Activated T-helper 17 cell treated with anti-CD3 and anti-CD28 coated beads, Interleukin-2, amount 50 U/mL, for 72 hours (primary cell): ENCODE data around the gene KHK. TPM values are rescaled to one million over a fixed set of nuclear protein-coding genes. Genes with fewer than 3 reads are reported as not detected.
A peak's percentile ranks its signal among the peaks of the same experiment; 100 is the strongest.
"Not testable (repeated sequence)": the region's sequence is repeated elsewhere in the genome, so short reads cannot be mapped to it uniquely, and the experiment has no call there.

Experiments
- ATAC-seq: fragments of 150-1000 bp; cut with Tn5 transposase; replicated peaks from 2 replicates; pipeline ENCODE4 v1.10.0; 2021; ENCODE audit warnings: mild to moderate bottlenecking, moderate library complexity
- H3K27ac Mint-ChIP-seq: one replicate; pipeline ENCODE4 v1.8.0; 2022; ENCODE audit warnings: mixed read lengths
- H3K27me3 Mint-ChIP-seq: one replicate; pipeline ENCODE4 v1.8.0; 2022; ENCODE audit warnings: mixed read lengths
- H3K36me3 Mint-ChIP-seq: one replicate; pipeline ENCODE4 v1.8.0; 2022; ENCODE audit warnings: low read depth, mild to moderate bottlenecking, mixed read lengths
- H3K4me1 Mint-ChIP-seq: one replicate; pipeline ENCODE4 v1.8.0; 2022; ENCODE audit warnings: mixed read lengths
- H3K4me3 Mint-ChIP-seq: one replicate; pipeline ENCODE4 v1.8.0; 2022; ENCODE audit warnings: mild to moderate bottlenecking, mixed read lengths
- H3K9me3 Mint-ChIP-seq: one replicate; pipeline ENCODE4 v1.8.0; 2022; ENCODE audit warnings: mixed read lengths
- total RNA-seq, 2 donors: library from RNA; stranded (reverse); gene quantifications; one replicate each; pipeline ENCODE4 v1.2.3, GENCODE V29; 2022

The KHK gene
- total RNA-seq, 2 donors from 2014 or later = 5.9 to 10.5 TPM

GRCh38 chr2:27071990-27072830, 14.4 kb upstream of the KHK start:
- peak overlapping the region; percentile 93 for H3K27ac Mint-ChIP-seq
- no peaks in the 10 kb centered on the region for H3K27me3 Mint-ChIP-seq
- no peaks in the 10 kb centered on the region for H3K9me3 Mint-ChIP-seq
- peak; percentile 31 for ATAC-seq
- H3K4me1 Mint-ChIP-seq = peaks cover 34% of the 10 kb centered on the region
- peaks cover 41% of the 10 kb centered on the region for H3K36me3 Mint-ChIP-seq
- H3K4me3 Mint-ChIP-seq = peak overlapping the region; percentile 97

- Mint-ChIP-seq H3K27me3 (no peaks in the 10 kb centered on the region), H3K36me3 (peaks cover 34% of the 10 kb centered on the region), H3K4me1 (peaks cover 34% of the 10 kb centered on the region), H3K4me3 (peak overlapping the region; percentile 97), H3K9me3 (no peaks in the 10 kb centered on the region), H3K27ac (peak overlapping the region; percentile 93)
- ATAC-seq = no peak
These were observed 13.7 kb upstream of the KHK start for GRCh38 chr2:27072920-27073319.

GRCh38 chr2:27073782-27074181, 12.8 kb upstream of the KHK start:
- H3K4me3 Mint-ChIP-seq = peak overlapping the region; percentile 97
- peaks cover 33% of the 10 kb centered on the region for H3K4me1 Mint-ChIP-seq
- peaks cover 26% of the 10 kb centered on the region for H3K36me3 Mint-ChIP-seq
- H3K27ac Mint-ChIP-seq = peak overlapping the region; percentile 70
- H3K27me3 Mint-ChIP-seq = no peaks in the 10 kb centered on the region
- H3K9me3 Mint-ChIP-seq = no peaks in the 10 kb centered on the region
- no peak for ATAC-seq

- ATAC-seq = no peak
- Mint-ChIP-seq H3K9me3 (no peaks in the 10 kb centered on the region), H3K4me3 (peak overlapping the region; percentile 11), H3K27ac (peak overlapping the region; percentile 20), H3K4me1 (peaks cover 22% of the 10 kb centered on the region), H3K36me3 (peaks cover 14% of the 10 kb centered on the region), H3K27me3 (no peaks in the 10 kb centered on the region)
These were observed 11.6 kb upstream of the KHK start for GRCh38 chr2:27074738-27075565.

GRCh38 chr2:27075566-27075871, 11.1 kb upstream of the KHK start:
- not testable (repeated sequence) for H3K36me3 Mint-ChIP-seq, ATAC-seq, H3K27me3 Mint-ChIP-seq, H3K9me3 Mint-ChIP-seq
- Mint-ChIP-seq H3K27ac (peak overlapping the region; percentile 20), H3K4me3 (peak overlapping the region; percentile 11), H3K4me1 (peaks cover 22% of the 10 kb centered on the region)

- Mint-ChIP-seq H3K4me3 (peak overlapping the region; percentile 17), H3K27ac (peak overlapping the region; percentile 29), H3K9me3 (no peaks in the 10 kb centered on the region), H3K36me3 (peaks cover under 1% of the 10 kb centered on the region), H3K27me3 (no peaks in the 10 kb centered on the region), H3K4me1 (peaks cover 28% of the 10 kb centered on the region)
- ATAC-seq = no peak
These were observed 10.2 kb upstream of the KHK start for GRCh38 chr2:27076323-27076722.

GRCh38 chr2:27077231-27077630, 9.3 kb upstream of the KHK start:
- no peaks in the 10 kb centered on the region for H3K36me3 Mint-ChIP-seq
- H3K9me3 Mint-ChIP-seq = no peaks in the 10 kb centered on the region
- no peak for ATAC-seq
- no peak overlapping the region for H3K4me3 Mint-ChIP-seq
- H3K27ac Mint-ChIP-seq = peak overlapping the region; percentile 53
- peaks cover 30% of the 10 kb centered on the region for H3K4me1 Mint-ChIP-seq
- H3K27me3 Mint-ChIP-seq = no peaks in the 10 kb centered on the region

- H3K4me1 Mint-ChIP-seq = peaks cover 28% of the 10 kb centered on the region
- H3K4me3 Mint-ChIP-seq = no peak within 1 kb of the TSS
These were observed 8.0 kb upstream of the KHK start, which contains the start of gene EMILIN1 for GRCh38 chr2:27078267-27079194. EMILIN1 (plus strand) TSS chr2:27078615; CDS start chr2:27079066, 451 bp downstream.

GRCh38 chr2:27079233-27080139, 7.1 kb upstream of the KHK start:
- H3K27me3 Mint-ChIP-seq = no peaks in the 10 kb centered on the region
- H3K27ac Mint-ChIP-seq = peak overlapping the region; percentile 89
- H3K4me1 Mint-ChIP-seq = peaks cover 23% of the 10 kb centered on the region
- peak overlapping the region; percentile 73 for H3K4me3 Mint-ChIP-seq
- ATAC-seq = no peak
- H3K9me3 Mint-ChIP-seq = no peaks in the 10 kb centered on the region
- no peaks in the 10 kb centered on the region for H3K36me3 Mint-ChIP-seq

More at GRCh38 chr2:27078267-27079194, 8.0 kb upstream of the KHK start, which contains the start of gene EMILIN1:
- H3K27me3 Mint-ChIP-seq = no peaks in the 10 kb centered on the region
- H3K27ac Mint-ChIP-seq = peak within 1 kb of the TSS; percentile 54
- H3K9me3 Mint-ChIP-seq = no peaks in the 10 kb centered on the region
- ATAC-seq = no peak
- no peaks in the 10 kb centered on the region for H3K36me3 Mint-ChIP-seq

GRCh38 chr2:27080140-27080469, 6.5 kb upstream of the KHK start:
- H3K4me3 Mint-ChIP-seq = peak overlapping the region; percentile 73
- peak overlapping the region; percentile 89 for H3K27ac Mint-ChIP-seq
- no peaks in the 10 kb centered on the region for H3K27me3 Mint-ChIP-seq
- peaks cover 17% of the 10 kb centered on the region for H3K4me1 Mint-ChIP-seq
- H3K9me3 Mint-ChIP-seq = no peaks in the 10 kb centered on the region
- no peaks in the 10 kb centered on the region for H3K36me3 Mint-ChIP-seq
- ATAC-seq = no peak

GRCh38 chr2:27080603-27080936, 6.0 kb upstream of the KHK start:
- peak overlapping the region; percentile 89 for H3K27ac Mint-ChIP-seq
- ATAC-seq = no peak
- H3K4me1 Mint-ChIP-seq = peaks cover 15% of the 10 kb centered on the region
- H3K9me3 Mint-ChIP-seq = no peaks in the 10 kb centered on the region
- peak overlapping the region; percentile 73 for H3K4me3 Mint-ChIP-seq
- H3K27me3 Mint-ChIP-seq = no peaks in the 10 kb centered on the region
- no peaks in the 10 kb centered on the region for H3K36me3 Mint-ChIP-seq

GRCh38 chr2:27081984-27082772, 4.4 kb upstream of the KHK start:
- H3K36me3 Mint-ChIP-seq = no peaks in the 10 kb centered on the region
- no peaks in the 10 kb centered on the region for H3K27me3 Mint-ChIP-seq
- H3K4me1 Mint-ChIP-seq = peaks cover 11% of the 10 kb centered on the region
- no peaks in the 10 kb centered on the region for H3K9me3 Mint-ChIP-seq
- ATAC-seq = no peak
- peak overlapping the region; percentile 89 for H3K27ac Mint-ChIP-seq
- peak overlapping the region; percentile 73 for H3K4me3 Mint-ChIP-seq
